Mesothelial cell of epicardium (in vitro differentiated cells): Measurements from ENCODE around the gene FBXL5. TPM values are rescaled to one million over a fixed set of nuclear protein-coding genes. Genes with fewer than 3 reads are reported as not detected.

Source experiments
- DNase-seq, 2 experiments: peaks; one replicate each; pipeline ENCODE4 v3.0.0; 2021; ENCODE audit warnings: low spot score in 2 of 2; ENCODE audit not compliant: unreplicated experiment in 2 of 2
- H3K27ac Mint-ChIP-seq: 2 replicates; pipeline ENCODE4 v1.8.0; 2021; ENCODE audit warnings: mixed read lengths
- H3K27me3 Mint-ChIP-seq: 2 replicates; pipeline ENCODE4 v1.8.0; 2021; ENCODE audit warnings: low read depth, mixed read lengths
- H3K36me3 Mint-ChIP-seq: 2 replicates; pipeline ENCODE4 v1.8.0; 2021; ENCODE audit warnings: mixed read lengths
- H3K4me1 Mint-ChIP-seq: 2 replicates; pipeline ENCODE4 v1.8.0; 2021; ENCODE audit warnings: mixed read lengths
- H3K4me3 Mint-ChIP-seq: 2 replicates; pipeline ENCODE4 v1.8.0; 2021; ENCODE audit warnings: mild to moderate bottlenecking, moderate library complexity, mixed read lengths
- H3K9me3 Mint-ChIP-seq: 2 replicates; pipeline ENCODE4 v1.8.0; 2021; ENCODE audit warnings: mixed read lengths
- total RNA-seq: library from RNA; stranded (reverse); gene quantifications from 3 replicates; pipeline ENCODE4 v1.2.1, GENCODE V29; 2021
- TF ChIP-seq, protein P1 (sequence below): fragments of 200-600 bp; sonication (generic); IDR thresholded peaks from one replicate; pipeline ENCODE4 v1.5.0; 2021; ENCODE audit warnings: antibody characterized with exemption; ENCODE audit not compliant: unreplicated experiment

FBXL5 gene
- total RNA-seq, 1 donor from 2014 or later = 56.5 TPM

DNA sequence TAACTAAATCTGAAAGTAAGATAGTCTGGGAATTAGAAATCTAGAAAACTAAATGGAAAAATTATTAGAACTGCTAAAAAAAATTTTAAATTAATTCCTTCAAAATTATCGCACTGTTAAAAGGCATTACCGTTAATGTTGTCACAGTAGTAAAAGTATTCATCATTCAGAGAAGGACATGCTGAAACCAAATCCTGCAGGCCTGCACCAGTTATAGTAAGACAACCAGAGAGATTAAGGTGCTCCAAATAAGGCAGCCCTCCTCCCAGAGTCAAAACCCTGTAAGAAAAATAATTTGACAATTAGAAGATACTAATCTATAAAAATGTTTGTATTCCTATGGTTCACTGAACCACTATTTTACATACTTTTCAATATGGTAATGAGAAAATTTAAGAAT, 43.0 kb downstream of the FBXL5 start:
- Mint-ChIP-seq H3K36me3 (peaks cover 29% of the 10 kb centered on the region), H3K9me3 (peaks cover 14% of the 10 kb centered on the region), H3K27ac (no peak overlapping the region), H3K27me3 (no peaks in the 10 kb centered on the region), H3K4me3 (no peak overlapping the region), H3K4me1 (no peaks in the 10 kb centered on the region)
- TF ChIP-seq, protein P1, sequence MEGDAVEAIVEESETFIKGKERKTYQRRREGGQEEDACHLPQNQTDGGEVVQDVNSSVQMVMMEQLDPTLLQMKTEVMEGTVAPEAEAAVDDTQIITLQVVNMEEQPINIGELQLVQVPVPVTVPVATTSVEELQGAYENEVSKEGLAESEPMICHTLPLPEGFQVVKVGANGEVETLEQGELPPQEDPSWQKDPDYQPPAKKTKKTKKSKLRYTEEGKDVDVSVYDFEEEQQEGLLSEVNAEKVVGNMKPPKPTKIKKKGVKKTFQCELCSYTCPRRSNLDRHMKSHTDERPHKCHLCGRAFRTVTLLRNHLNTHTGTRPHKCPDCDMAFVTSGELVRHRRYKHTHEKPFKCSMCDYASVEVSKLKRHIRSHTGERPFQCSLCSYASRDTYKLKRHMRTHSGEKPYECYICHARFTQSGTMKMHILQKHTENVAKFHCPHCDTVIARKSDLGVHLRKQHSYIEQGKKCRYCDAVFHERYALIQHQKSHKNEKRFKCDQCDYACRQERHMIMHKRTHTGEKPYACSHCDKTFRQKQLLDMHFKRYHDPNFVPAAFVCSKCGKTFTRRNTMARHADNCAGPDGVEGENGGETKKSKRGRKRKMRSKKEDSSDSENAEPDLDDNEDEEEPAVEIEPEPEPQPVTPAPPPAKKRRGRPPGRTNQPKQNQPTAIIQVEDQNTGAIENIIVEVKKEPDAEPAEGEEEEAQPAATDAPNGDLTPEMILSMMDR = no peak
- no peak for DNase-seq

DNA sequence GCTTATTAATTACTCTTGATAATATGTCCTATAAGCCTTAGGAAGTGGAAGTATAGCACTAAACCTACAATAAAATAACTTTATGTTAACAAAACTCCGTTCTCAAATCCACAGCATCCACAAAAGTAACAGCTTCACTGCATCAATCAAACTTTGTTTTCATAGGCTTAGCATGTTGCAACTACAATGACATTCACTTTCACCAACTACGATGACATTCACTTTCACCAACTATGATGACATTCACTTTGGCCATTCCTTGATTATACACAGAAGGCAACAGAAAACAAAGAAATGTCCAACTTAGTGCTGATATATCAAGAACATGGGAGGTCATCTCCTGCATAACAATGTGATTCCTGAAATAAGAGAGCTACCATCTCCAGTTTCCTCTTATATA, 44.3 kb downstream of the FBXL5 start:
- TF ChIP-seq, protein P1 = no peak
- H3K27ac Mint-ChIP-seq = no peak overlapping the region
- no peak for DNase-seq
- no peaks in the 10 kb centered on the region for H3K4me1 Mint-ChIP-seq
- H3K9me3 Mint-ChIP-seq = peaks cover 7% of the 10 kb centered on the region
- H3K27me3 Mint-ChIP-seq = no peaks in the 10 kb centered on the region
- H3K4me3 Mint-ChIP-seq = no peak overlapping the region
- H3K36me3 Mint-ChIP-seq = peaks cover 17% of the 10 kb centered on the region

DNA sequence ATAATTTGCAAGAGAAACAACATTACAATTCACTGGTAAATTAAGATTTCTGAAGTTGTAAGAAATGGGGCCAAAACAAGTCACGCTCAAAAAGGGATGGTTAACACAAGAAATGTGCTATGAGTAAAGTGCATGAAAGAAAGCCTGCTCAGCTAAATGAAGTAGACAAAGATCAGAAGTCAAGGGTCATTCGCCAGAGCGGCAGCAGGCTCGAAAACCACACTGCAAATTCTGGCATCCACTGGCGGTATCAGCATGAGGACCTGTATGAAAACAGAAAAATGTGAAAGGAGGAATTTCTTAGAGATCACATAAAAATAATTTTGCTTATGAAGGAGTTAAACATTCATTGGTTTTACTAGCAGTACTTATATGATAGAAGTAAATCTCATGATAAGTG, 49.6 kb downstream of the FBXL5 start:
- Mint-ChIP-seq H3K27ac (no peak overlapping the region), H3K36me3 (peaks cover 37% of the 10 kb centered on the region), H3K4me1 (no peaks in the 10 kb centered on the region), H3K27me3 (no peaks in the 10 kb centered on the region), H3K4me3 (no peak overlapping the region), H3K9me3 (peaks cover 18% of the 10 kb centered on the region)
- TF ChIP-seq, protein P1 = no peak
- DNase-seq = no peak

DNA sequence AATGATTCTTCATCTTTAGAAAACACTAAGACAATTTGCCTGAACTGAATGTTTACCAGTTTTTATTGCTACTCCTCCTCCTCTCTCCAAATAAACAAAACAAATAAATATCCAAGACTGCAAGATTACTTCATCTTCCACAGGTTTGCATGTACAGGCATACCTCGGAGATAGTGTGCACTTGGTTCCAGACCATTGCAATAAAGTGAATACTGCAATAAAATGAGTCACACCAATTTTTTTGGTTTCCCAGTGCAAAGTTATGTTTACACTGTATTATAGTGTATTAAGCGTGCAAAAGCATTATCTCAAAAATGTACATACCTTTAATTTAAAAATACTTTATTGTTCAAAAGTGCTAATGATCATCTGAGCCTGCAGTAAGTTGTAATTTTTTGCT, 53.3 kb downstream of the FBXL5 start:
- TF ChIP-seq, protein P1 = no peak
- no peak for DNase-seq
- H3K27ac Mint-ChIP-seq = no peak overlapping the region
- H3K4me1 Mint-ChIP-seq = no peaks in the 10 kb centered on the region
- peaks cover 57% of the 10 kb centered on the region for H3K36me3 Mint-ChIP-seq
- H3K9me3 Mint-ChIP-seq = peaks cover 18% of the 10 kb centered on the region
- no peak overlapping the region for H3K4me3 Mint-ChIP-seq
- no peaks in the 10 kb centered on the region for H3K27me3 Mint-ChIP-seq

DNA sequence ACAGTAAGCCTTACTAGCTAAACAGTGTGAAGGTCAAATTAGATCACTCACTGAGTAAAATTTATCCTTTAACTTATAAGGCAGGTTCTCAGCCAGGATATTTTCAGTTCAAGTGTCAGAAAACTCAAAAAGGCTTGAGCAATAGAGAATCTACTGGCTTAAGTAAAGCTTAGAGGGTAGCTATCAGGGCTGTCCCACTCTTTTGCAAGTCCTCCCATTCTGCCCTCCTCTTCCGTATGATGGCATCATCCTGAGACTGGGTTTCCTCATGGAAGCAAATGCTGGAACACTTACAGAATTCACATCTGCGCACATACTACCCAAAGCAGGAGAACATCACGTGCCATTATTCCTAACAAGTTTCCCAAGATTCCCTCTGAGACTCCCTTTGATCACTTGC, 55.0 kb downstream of the FBXL5 start:
- Mint-ChIP-seq H3K4me1 (no peaks in the 10 kb centered on the region), H3K9me3 (peaks cover 18% of the 10 kb centered on the region), H3K27ac (no peak overlapping the region), H3K4me3 (no peak overlapping the region), H3K36me3 (peaks cover 51% of the 10 kb centered on the region), H3K27me3 (no peaks in the 10 kb centered on the region)
- TF ChIP-seq, protein P1 = no peak
- no peak for DNase-seq

DNA sequence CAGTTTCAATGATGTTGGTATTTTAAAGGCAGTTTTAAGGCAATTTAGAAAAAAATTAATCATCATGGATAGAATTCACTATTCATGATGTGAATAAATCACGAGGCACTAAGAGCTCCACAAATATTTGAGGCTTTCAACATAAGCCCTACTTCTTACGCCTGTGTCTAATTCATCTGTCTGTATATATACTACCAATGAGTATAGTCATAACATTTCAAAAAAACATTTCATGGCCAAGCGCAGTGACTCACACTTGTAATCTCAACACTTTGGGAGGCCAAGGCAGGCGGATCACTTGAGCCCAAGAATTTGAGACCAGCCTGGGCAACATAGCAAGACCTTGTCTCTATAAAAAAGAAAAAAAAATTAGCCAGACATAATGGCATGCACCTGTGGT, 56.5 kb downstream of the FBXL5 start:
- Mint-ChIP-seq H3K27me3 (no peaks in the 10 kb centered on the region), H3K4me3 (no peak overlapping the region), H3K36me3 (peaks cover 38% of the 10 kb centered on the region), H3K4me1 (no peaks in the 10 kb centered on the region), H3K27ac (no peak overlapping the region), H3K9me3 (peaks cover 11% of the 10 kb centered on the region)
- TF ChIP-seq, protein P1 = no peak
- DNase-seq = no peak
